HL-60 (cell line): ENCODE data around the gene TCEAL9.
"Not testable (repeated sequence)": the region's sequence is repeated elsewhere in the genome, so short reads cannot be mapped to it uniquely, and the experiment has no call there.

Experiments used
- DNase-seq, 2 experiments: peaks; one replicate each; pipeline ENCODE4 v3.0.0-alpha.2; 2010 to 2020; ENCODE audit warnings: low read depth in 1 of 2, low spot score in 1 of 2
- H3K27ac ChIP-seq: fragments of 250-450 bp; sonication (Bioruptor Pico); replicated peaks from 2 replicates; pipeline ENCODE4 v1.5.1; 2020; ENCODE audit warnings: mild to moderate bottlenecking, moderate library complexity
- H3K27me3 ChIP-seq: fragments of 250-450 bp; sonication (Bioruptor Pico); 2 replicates; pipeline ENCODE4 v1.5.1; 2021; ENCODE audit warnings: mild to moderate bottlenecking, moderate library complexity; ENCODE audit not compliant: insufficient read depth, poor library complexity, severe bottlenecking
- H3K4me3 ChIP-seq: replicated peaks from 2 replicates; pipeline ENCODE4 v1.5.1; 2011; ENCODE audit warnings: mild to moderate bottlenecking, control low read depth, low read length; ENCODE audit not compliant: insufficient read depth
- GABPA ChIP-seq: IDR thresholded peaks from 2 replicates; pipeline ENCODE4 v1.6.1; 2012; ENCODE audit warnings: low read depth
- POLR2AphosphoS5 ChIP-seq: IDR thresholded peaks from 2 replicates; pipeline ENCODE4 v1.6.1; 2012; ENCODE audit warnings: low read depth
- SPI1 ChIP-seq: IDR thresholded peaks from 2 replicates; pipeline ENCODE4 v1.6.1; 2012; ENCODE audit warnings: low read depth, mild to moderate bottlenecking, borderline replicate concordance
- TF ChIP-seq, protein P1 (sequence below): IDR thresholded peaks from one replicate; pipeline ENCODE4 v1.5.1; 2011; ENCODE audit warnings: low read length, control low read depth, inconsistent platforms; ENCODE audit not compliant: insufficient read depth
- TF ChIP-seq, protein P2 (sequence below): IDR thresholded peaks from 2 replicates; pipeline ENCODE4 v1.6.1; 2012; ENCODE audit warnings: low read depth; ENCODE audit not compliant: insufficient replicate concordance

Gene TCEAL9

DNA sequence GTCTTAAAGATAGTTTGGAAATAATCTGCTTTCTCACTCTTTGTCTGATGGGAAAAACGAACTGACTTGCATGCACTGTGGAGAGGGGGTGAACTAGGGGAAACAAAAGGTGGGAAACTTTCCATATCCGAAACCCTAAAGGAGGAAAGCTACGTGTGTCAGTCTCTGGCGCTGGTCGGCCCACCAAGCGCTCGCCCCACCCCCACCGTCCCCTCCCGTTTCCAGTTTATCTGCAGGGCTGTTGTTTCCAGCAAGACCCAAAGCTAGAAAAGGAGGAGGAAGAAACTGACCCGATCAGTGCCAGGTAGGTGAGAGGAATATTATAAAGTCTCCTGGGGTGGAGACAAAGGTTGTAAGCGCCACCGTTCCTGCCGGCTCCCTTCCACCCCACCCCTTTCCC, 552 bp downstream of the TCEAL9 start:
- TF ChIP-seq GABPA (no peak), POLR2AphosphoS5 (no peak), SPI1 (no peak)
- TF ChIP-seq, protein P1, sequence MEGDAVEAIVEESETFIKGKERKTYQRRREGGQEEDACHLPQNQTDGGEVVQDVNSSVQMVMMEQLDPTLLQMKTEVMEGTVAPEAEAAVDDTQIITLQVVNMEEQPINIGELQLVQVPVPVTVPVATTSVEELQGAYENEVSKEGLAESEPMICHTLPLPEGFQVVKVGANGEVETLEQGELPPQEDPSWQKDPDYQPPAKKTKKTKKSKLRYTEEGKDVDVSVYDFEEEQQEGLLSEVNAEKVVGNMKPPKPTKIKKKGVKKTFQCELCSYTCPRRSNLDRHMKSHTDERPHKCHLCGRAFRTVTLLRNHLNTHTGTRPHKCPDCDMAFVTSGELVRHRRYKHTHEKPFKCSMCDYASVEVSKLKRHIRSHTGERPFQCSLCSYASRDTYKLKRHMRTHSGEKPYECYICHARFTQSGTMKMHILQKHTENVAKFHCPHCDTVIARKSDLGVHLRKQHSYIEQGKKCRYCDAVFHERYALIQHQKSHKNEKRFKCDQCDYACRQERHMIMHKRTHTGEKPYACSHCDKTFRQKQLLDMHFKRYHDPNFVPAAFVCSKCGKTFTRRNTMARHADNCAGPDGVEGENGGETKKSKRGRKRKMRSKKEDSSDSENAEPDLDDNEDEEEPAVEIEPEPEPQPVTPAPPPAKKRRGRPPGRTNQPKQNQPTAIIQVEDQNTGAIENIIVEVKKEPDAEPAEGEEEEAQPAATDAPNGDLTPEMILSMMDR, result no peak
- TF ChIP-seq, protein P2, sequence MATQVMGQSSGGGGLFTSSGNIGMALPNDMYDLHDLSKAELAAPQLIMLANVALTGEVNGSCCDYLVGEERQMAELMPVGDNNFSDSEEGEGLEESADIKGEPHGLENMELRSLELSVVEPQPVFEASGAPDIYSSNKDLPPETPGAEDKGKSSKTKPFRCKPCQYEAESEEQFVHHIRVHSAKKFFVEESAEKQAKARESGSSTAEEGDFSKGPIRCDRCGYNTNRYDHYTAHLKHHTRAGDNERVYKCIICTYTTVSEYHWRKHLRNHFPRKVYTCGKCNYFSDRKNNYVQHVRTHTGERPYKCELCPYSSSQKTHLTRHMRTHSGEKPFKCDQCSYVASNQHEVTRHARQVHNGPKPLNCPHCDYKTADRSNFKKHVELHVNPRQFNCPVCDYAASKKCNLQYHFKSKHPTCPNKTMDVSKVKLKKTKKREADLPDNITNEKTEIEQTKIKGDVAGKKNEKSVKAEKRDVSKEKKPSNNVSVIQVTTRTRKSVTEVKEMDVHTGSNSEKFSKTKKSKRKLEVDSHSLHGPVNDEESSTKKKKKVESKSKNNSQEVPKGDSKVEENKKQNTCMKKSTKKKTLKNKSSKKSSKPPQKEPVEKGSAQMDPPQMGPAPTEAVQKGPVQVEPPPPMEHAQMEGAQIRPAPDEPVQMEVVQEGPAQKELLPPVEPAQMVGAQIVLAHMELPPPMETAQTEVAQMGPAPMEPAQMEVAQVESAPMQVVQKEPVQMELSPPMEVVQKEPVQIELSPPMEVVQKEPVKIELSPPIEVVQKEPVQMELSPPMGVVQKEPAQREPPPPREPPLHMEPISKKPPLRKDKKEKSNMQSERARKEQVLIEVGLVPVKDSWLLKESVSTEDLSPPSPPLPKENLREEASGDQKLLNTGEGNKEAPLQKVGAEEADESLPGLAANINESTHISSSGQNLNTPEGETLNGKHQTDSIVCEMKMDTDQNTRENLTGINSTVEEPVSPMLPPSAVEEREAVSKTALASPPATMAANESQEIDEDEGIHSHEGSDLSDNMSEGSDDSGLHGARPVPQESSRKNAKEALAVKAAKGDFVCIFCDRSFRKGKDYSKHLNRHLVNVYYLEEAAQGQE, result no peak
- peaks cover 14% of the 10 kb centered on the region for H3K27me3 ChIP-seq
- DNase-seq, result no peak
- no peak overlapping the region for H3K27ac ChIP-seq
- H3K4me3 ChIP-seq, result no peak overlapping the region

GRCh38 chrX:103357871-103358270, 1.6 kb downstream of the TCEAL9 start:
- TF ChIP-seq, protein P1, result no peak
- TF ChIP-seq, protein P2, result no peak
- no peak for TF ChIP-seq SPI1
- TF ChIP-seq GABPA, result no peak
- no peak for TF ChIP-seq POLR2AphosphoS5
- H3K4me3 ChIP-seq, result no peak overlapping the region
- no peak overlapping the region for H3K27ac ChIP-seq
- no peak for DNase-seq
- peaks cover 14% of the 10 kb centered on the region for H3K27me3 ChIP-seq

DNA sequence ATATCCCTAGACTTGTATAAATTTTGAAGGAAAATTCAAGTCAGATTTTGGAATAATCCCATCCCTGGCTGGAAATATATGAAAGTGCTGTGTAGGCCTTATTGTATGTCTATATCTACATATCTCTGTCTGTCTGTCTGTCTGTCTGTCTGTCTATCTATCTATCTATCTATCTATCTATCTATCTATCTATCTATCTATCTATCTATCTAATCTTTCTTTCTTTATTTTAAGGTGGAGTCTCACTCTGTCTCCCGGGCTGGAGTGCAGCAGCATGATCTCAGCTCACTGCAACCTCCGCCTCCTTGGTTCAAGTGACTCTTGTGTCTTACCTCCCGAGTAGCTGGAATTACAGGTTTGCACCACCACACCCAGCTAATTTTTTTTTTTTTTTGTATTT, 3.3 kb downstream of the TCEAL9 start:
- not testable (repeated sequence) for DNase-seq, H3K4me3 ChIP-seq, H3K27ac ChIP-seq
- H3K27me3 ChIP-seq, result peaks cover 12% of the 10 kb centered on the region

GRCh38 chrX:103360092-103360491, 3.8 kb downstream of the TCEAL9 start:
- H3K27me3 ChIP-seq, result peaks cover 10% of the 10 kb centered on the region
- no peak for DNase-seq
- H3K27ac ChIP-seq, result no peak overlapping the region
- no peak overlapping the region for H3K4me3 ChIP-seq
- TF ChIP-seq, protein P2, result no peak
- TF ChIP-seq, protein P1, result no peak
- TF ChIP-seq SPI1 (no peak), GABPA (no peak), POLR2AphosphoS5 (no peak)
